SK-N-SH (cell line): Measurements from ENCODE around the gene PPP6R2. TPM values are rescaled to one million over a fixed set of nuclear protein-coding genes. Genes with fewer than 3 reads are reported as not detected.

Source experiments
- CTCF ChIA-PET: fragments of 300-600, 350-600 bp; formaldehyde crosslinking; extraction: SDS; loops from one replicate; lab custom pipeline; 2021; lab: Yijun Ruan, JAX
- POLR2A ChIA-PET: fragments of 350-600 bp; sonication (Branson Sonifier 250); formaldehyde crosslinking; extraction: SDS; loops from one replicate; lab custom pipeline; 2020; ENCODE audit warnings: antibody characterized with exemption, inconsistent platforms; lab: Yijun Ruan, JAX
- DNase-seq: peaks from one replicate; pipeline ENCODE4 v3.0.0; 2012
- H2AFZ ChIP-seq: fragments of 200-600 bp; sonication (generic); 2 replicates; pipeline ENCODE4 v1.8.1; 2016; ENCODE audit warnings: antibody characterized with exemption, mild to moderate bottlenecking, low read depth
- H3F3A ChIP-seq: fragments of 200-600 bp; sonication (generic); replicated peaks from 2 replicates; pipeline ENCODE3; 2016; ENCODE audit warnings: antibody characterized with exemption, mild to moderate bottlenecking; ENCODE audit not compliant: insufficient read depth
- H3K27ac ChIP-seq, 2 experiments: fragments of 200-500 bp in 1 of 2; fragments of 200-600 bp in 1 of 2; sonication (Bioruptor generic) in 1 of 2; sonication (generic), shearing (Covaris generic) in 1 of 2; 2 replicates each; pipeline versions ENCODE4 v1.5.1 to v1.6.1; 2014 to 2016; ENCODE audit warnings: low read depth in 2 of 2, inconsistent platforms in 1 of 2, low read length in 1 of 2, mild to moderate bottlenecking in 1 of 2, mixed read lengths in 1 of 2
- H3K27me3 ChIP-seq: fragments of 200-600 bp; sonication (generic), shearing (Covaris generic); 2 replicates; pipeline ENCODE4 v1.6.1; 2016; ENCODE audit warnings: mixed run types; ENCODE audit not compliant: insufficient read depth
- H3K36me3 ChIP-seq, 2 experiments: fragments of 200-500 bp in 1 of 2; fragments of 200-600 bp in 1 of 2; sonication (Bioruptor generic) in 1 of 2; sonication (generic) in 1 of 2; replicated peaks in 1 of 2; 2 replicates each; pipeline versions ENCODE3 to v1.5.1; 2014 to 2016; ENCODE audit warnings: low read length in 1 of 2, mild to moderate bottlenecking in 1 of 2; ENCODE audit not compliant: insufficient read depth in 2 of 2, control insufficient read depth in 1 of 2
- H3K4me1 ChIP-seq, 2 experiments: fragments of 200-500 bp in 1 of 2; fragments of 200-600 bp in 1 of 2; sonication (Bioruptor generic) in 1 of 2; sonication (generic), shearing (Covaris generic) in 1 of 2; 2 replicates each; pipeline versions ENCODE4 v1.5.1 to v1.6.1; 2014 to 2016; ENCODE audit warnings: low read depth in 1 of 2, low read length in 1 of 2, mixed run types in 1 of 2; ENCODE audit not compliant: insufficient read depth in 2 of 2, control insufficient read depth in 1 of 2
- H3K4me2 ChIP-seq: fragments of 200-600 bp; sonication (generic), shearing (Covaris generic); 2 replicates; pipeline ENCODE4 v1.6.1; 2017; ENCODE audit warnings: mixed run types
- H3K4me3 ChIP-seq, 2 experiments: fragments of 200-500 bp in 1 of 2; fragments of 200-600 bp in 1 of 2; sonication (Bioruptor generic) in 1 of 2; sonication (generic), shearing (Covaris generic) in 1 of 2; 2 replicates each; pipeline versions ENCODE4 v1.5.1 to v1.8.1; 2014 to 2016; ENCODE audit warnings: low read depth in 2 of 2, inconsistent platforms in 1 of 2, low read length in 1 of 2, mild to moderate bottlenecking in 1 of 2, mixed read lengths in 1 of 2, moderate library complexity in 1 of 2
- H3K79me2 ChIP-seq: fragments of 200-600 bp; sonication (generic); 2 replicates; pipeline ENCODE4 v1.8.1; 2017; ENCODE audit warnings: mild to moderate bottlenecking; ENCODE audit not compliant: insufficient read depth
- H3K9ac ChIP-seq: fragments of 200-600 bp; sonication (generic); 2 replicates; pipeline ENCODE4 v1.6.1; 2017; ENCODE audit warnings: mixed run types
- H3K9me2 ChIP-seq: fragments of 200-600 bp; sonication (generic); 2 replicates; pipeline ENCODE4 v1.6.1; 2017; ENCODE audit warnings: mixed run types
- H3K9me3 ChIP-seq: fragments of 200-600 bp; sonication (generic); 2 replicates; pipeline ENCODE4 v1.6.1; 2017; ENCODE audit warnings: mixed run types, mild to moderate bottlenecking, moderate library complexity
- H4K20me1 ChIP-seq: fragments of 200-600 bp; sonication (generic); 2 replicates; pipeline ENCODE4 v1.6.1; 2017; ENCODE audit warnings: mild to moderate bottlenecking, mixed run types; ENCODE audit not compliant: insufficient read depth
- CHD2 ChIP-seq: fragments of 150-350 bp; IDR thresholded peaks from 2 replicates; pipeline ENCODE4 v1.6.1; 2018; ENCODE audit warnings: low read length; ENCODE audit not compliant: partially characterized antibody
- EP300 ChIP-seq, 2 experiments: IDR thresholded peaks; 2 replicates each; pipeline versions ENCODE4 v1.4.0 to v1.6.1; 2012; ENCODE audit warnings: borderline replicate concordance in 1 of 2, low read depth in 1 of 2, low read length in 1 of 2
- FOXJ3 ChIP-seq: sonication (generic); formaldehyde crosslinking; IDR thresholded peaks from 2 replicates; pipeline ENCODE4 v1.5.1; 2020; ENCODE audit warnings: mild to moderate bottlenecking, missing genetic modification reagents
- GABPA ChIP-seq: IDR thresholded peaks from 2 replicates; pipeline ENCODE4 v1.4.0; 2012; ENCODE audit warnings: low read depth, mild to moderate bottlenecking
- GATA2 ChIP-seq: sonication (generic); formaldehyde crosslinking; IDR thresholded peaks from 2 replicates; pipeline ENCODE4 v1.5.0; 2020; ENCODE audit warnings: mild to moderate bottlenecking, missing genetic modification reagents
- IRF3 ChIP-seq: fragments of 150-350 bp; IDR thresholded peaks from 2 replicates; pipeline ENCODE4 v1.6.1; 2016; ENCODE audit warnings: mild to moderate bottlenecking, low read depth, low read length
- JUND ChIP-seq: IDR thresholded peaks from 2 replicates; pipeline ENCODE4 v1.4.0; 2012
- MAX ChIP-seq: IDR thresholded peaks from 2 replicates; pipeline ENCODE4 v1.4.0; 2012; ENCODE audit warnings: low read depth
- MXI1 ChIP-seq: IDR thresholded peaks from 2 replicates; pipeline ENCODE4 v1.6.1; 2012; ENCODE audit warnings: mild to moderate bottlenecking, low read depth, low read length, improper control_type of control experiment
- REST ChIP-seq: IDR thresholded peaks from 2 replicates; pipeline ENCODE4 v1.6.1; 2012; ENCODE audit warnings: mild to moderate bottlenecking, low read depth, low read length, moderate library complexity
- RXRA ChIP-seq: IDR thresholded peaks from 2 replicates; pipeline ENCODE4 v1.4.0; 2012; ENCODE audit warnings: low read depth, mild to moderate bottlenecking, borderline replicate concordance
- SIN3A ChIP-seq: IDR thresholded peaks from 2 replicates; pipeline ENCODE4 v1.6.1; 2012; ENCODE audit warnings: low read depth, mild to moderate bottlenecking, low read length, moderate library complexity, borderline replicate concordance
- SMC3 ChIP-seq: IDR thresholded peaks from 2 replicates; pipeline ENCODE4 v1.6.1; 2012; ENCODE audit warnings: low read depth, low read length, improper control_type of control experiment
- TAF1 ChIP-seq: IDR thresholded peaks from 2 replicates; pipeline ENCODE4 v1.6.1; 2012; ENCODE audit warnings: low read depth, mild to moderate bottlenecking, low read length, moderate library complexity, borderline replicate concordance
- TEAD4 ChIP-seq: IDR thresholded peaks from 2 replicates; pipeline ENCODE4 v1.4.0; 2012; ENCODE audit warnings: mild to moderate bottlenecking, borderline replicate concordance; ENCODE audit not compliant: insufficient read depth
- USF1 ChIP-seq: IDR thresholded peaks from 2 replicates; pipeline ENCODE4 v1.4.0; 2012; ENCODE audit warnings: low read depth, borderline replicate concordance
- ZBTB33 ChIP-seq: IDR thresholded peaks from 2 replicates; pipeline ENCODE4 v1.4.0; 2012; ENCODE audit warnings: low read depth, borderline replicate concordance
- WGBS: methylation state at CpG from one replicate; pipeline ENCODE4 v1.1.6; 2017; ENCODE audit warnings: low lambda C conversion rate; 5-methylcytosine and 5-hydroxymethylcytosine counted together
- polyA plus RNA-seq, 3 experiments: library from polyadenylated mRNA; depleted of rRNA; stranded (reverse); fragments of >200 nt; gene quantifications; 2 replicates each; pipeline ENCODE4 v1.2.3, GENCODE V29; 2012

Gene PPP6R2
- polyA plus RNA-seq, 1 of the 3 experiments (the other 2 are of a cell fraction): 45.7 TPM

GRCh38 chr22:50300620-50301257 is 42.4 kb upstream of the PPP6R2 start:
- H3K4me1 ChIP-seq: peaks cover 41 to 52% of the 10 kb centered on the region in 2 experiments; a peak in 3 of 4 replicates
- H3K9me3 ChIP-seq: no peaks in the 10 kb centered on the region
- H3K79me2 ChIP-seq: peaks cover 99% of the 10 kb centered on the region
- TF ChIP-seq CHD2: no peak
- no peak for TF ChIP-seq SIN3A
- no peak for TF ChIP-seq USF1
- TF ChIP-seq TEAD4: no peak
- TF ChIP-seq MAX: no peak
- no peak for TF ChIP-seq GABPA
- TF ChIP-seq FOXJ3 (CRISPR knock-in tag): no peak
- TF ChIP-seq EP300 (IDR thresholded peaks at IDR 0.05; ENCODE audit: borderline replicate concordance in 1 of 2, low read depth in 1 of 2, low read length in 1 of 2): no peak
- TF ChIP-seq RXRA: no peak
- TF ChIP-seq REST: no peak
- TF ChIP-seq JUND: no peak
- TF ChIP-seq IRF3: no peak
- TF ChIP-seq TAF1: no peak
- no peak for TF ChIP-seq GATA2 (CRISPR knock-in tag)
- no peak for TF ChIP-seq ZBTB33
- TF ChIP-seq MXI1: no peak
- TF ChIP-seq SMC3: no peak
- WGBS: 89% methylated on average over 10 of the region's 14 CpGs
- H3K27me3 ChIP-seq: no peaks in the 10 kb centered on the region
- no peak overlapping the region for H3K4me3 ChIP-seq
- peaks cover 81% of the 10 kb centered on the region for H4K20me1 ChIP-seq
- H2AFZ ChIP-seq: no peak overlapping the region
- POLR2A ChIA-PET: interaction anchor here (0.9 to 1.2 kb wide), 2 partner anchors 20 to 29 kb away, joined by 3 read pairs; no protein-coding TSS in a partner anchor
- H3K36me3 ChIP-seq: peaks cover 3 to 11% of the 10 kb centered on the region in 2 experiments
- peaks cover 6% of the 10 kb centered on the region for H3F3A ChIP-seq
- CTCF ChIA-PET: interaction anchor here (0.6 to 3.4 kb wide), 8 partner anchors 24 to 160 kb away, joined by 3 to 19 read pairs (median 4); partner anchors contain the start of gene HDAC10
- H3K9ac ChIP-seq: no peak overlapping the region
- no peak overlapping the region for H3K4me2 ChIP-seq
- no peak for DNase-seq
- peak overlapping the region in 1 of 2 experiments; percentile 95; a peak in 1 of 4 replicates for H3K27ac ChIP-seq
- no peaks in the 10 kb centered on the region for H3K9me2 ChIP-seq
